PC-3 (cell line): ENCODE results near the gene NFATC1. TPM values are rescaled to one million over a fixed set of nuclear protein-coding genes. Genes with fewer than 3 reads are reported as not detected.

Experiments
- ATAC-seq: fragments of 200-7000 bp; cut with Tn5 transposase; 2 replicates; pipeline ENCODE4 v1.9.1; 2020; ENCODE audit warnings: mild to moderate bottlenecking, moderate library complexity
- BruUV-seq: library from RNA; stranded (reverse); fragments of 400-500 nt; replicated peaks from 2 replicates; lab custom pipeline; 2021; lab: Mats Ljungman, UMichigan
- CTCF ChIA-PET: fragments of 300-600 bp; sonication (Branson Sonifier 250); formaldehyde crosslinking; loops from one replicate; lab custom pipeline; 2022; ENCODE audit warnings: antibody characterized with exemption; lab: Charles Lee
- POLR2A ChIA-PET: fragments of 300-600 bp; sonication (Branson Sonifier 250); formaldehyde crosslinking; loops from one replicate; lab custom pipeline; 2022; ENCODE audit warnings: antibody characterized with exemption; ENCODE audit not compliant: unreplicated experiment; lab: Charles Lee
- DNase-seq: peaks from one replicate; pipeline ENCODE4 v3.0.0-alpha.2; 2015
- H2AFZ ChIP-seq: fragments of 300-600 bp; sonication (generic); 2 replicates; pipeline ENCODE4 v1.6.0; 2016; ENCODE audit warnings: antibody characterized with exemption, low read length
- H3F3A ChIP-seq: fragments of 300-600 bp; sonication (generic); one replicate; pipeline ENCODE4 v1.6.0; 2017; ENCODE audit warnings: antibody characterized with exemption, low read length, control low read depth, mild to moderate bottlenecking; ENCODE audit not compliant: unreplicated experiment
- H3K27ac ChIP-seq: fragments of 300-600 bp; sonication (generic); 2 replicates; pipeline ENCODE4 v1.5.1; 2016; ENCODE audit warnings: mild to moderate bottlenecking, low read length
- H3K27me3 ChIP-seq: fragments of 300-600 bp; sonication (generic); 2 replicates; pipeline ENCODE4 v1.6.1; 2016; ENCODE audit warnings: low read length, mixed read lengths
- H3K36me3 ChIP-seq: fragments of 300-600 bp; sonication (generic); 2 replicates; pipeline ENCODE4 v1.6.1; 2016; ENCODE audit warnings: low read depth, mixed run types, low read length, mixed read lengths
- H3K4me1 ChIP-seq: fragments of 300-600 bp; sonication (generic); 2 replicates; pipeline ENCODE4 v1.5.1; 2016; ENCODE audit warnings: low read length; ENCODE audit not compliant: insufficient read depth
- H3K4me2 ChIP-seq: fragments of 300-600 bp; sonication (generic); 2 replicates; pipeline ENCODE4 v1.6.0; 2016; ENCODE audit warnings: low read length
- H3K4me3 ChIP-seq: fragments of 300-600 bp; sonication (generic); 2 replicates; pipeline ENCODE4 v1.5.1; 2016; ENCODE audit warnings: mild to moderate bottlenecking, low read length, mixed read lengths
- H3K79me2 ChIP-seq: fragments of 300-600 bp; sonication (generic); 2 replicates; pipeline ENCODE4 v1.6.1; 2017; ENCODE audit warnings: low read length, mixed read lengths
- H3K9ac ChIP-seq: fragments of 300-600 bp; sonication (generic); 2 replicates; pipeline ENCODE4 v1.6.0; 2016; ENCODE audit warnings: mild to moderate bottlenecking, low read length
- H3K9me2 ChIP-seq: fragments of 300-600 bp; sonication (generic); replicated peaks from 2 replicates; pipeline ENCODE4 v1.6.1; 2016; ENCODE audit warnings: mixed run types, low read length, mixed read lengths
- H3K9me3 ChIP-seq: fragments of 300-600 bp; sonication (generic); 2 replicates; pipeline ENCODE4 v1.6.1; 2016; ENCODE audit warnings: low read length, mixed read lengths
- H4K20me1 ChIP-seq: fragments of 300-600 bp; sonication (generic); 2 replicates; pipeline ENCODE4 v1.6.1; 2016; ENCODE audit warnings: low read length, mixed read lengths
- EZH2 ChIP-seq: fragments of 300-600 bp; sonication (generic); IDR thresholded peaks from one replicate; pipeline ENCODE4 v1.6.1; 2017; ENCODE audit warnings: antibody characterized with exemption, mild to moderate bottlenecking, low read length; ENCODE audit not compliant: unreplicated experiment
- EZH2phosphoT487 ChIP-seq: fragments of 300-600 bp; sonication (generic); IDR thresholded peaks from 2 replicates; pipeline ENCODE4 v1.6.1; 2018; ENCODE audit warnings: mild to moderate bottlenecking, antibody characterized with exemption, low read length, borderline replicate concordance
- intact Hi-C: fragments of 100-400 bp; cut with micrococcal nuclease; formaldehyde crosslinking; loops from 2 replicates; pipeline ENCODE4 v1.9.0; 2023
- total RNA-seq: library from RNA; depleted of rRNA; stranded (reverse); fragments of >200 nt; gene quantifications from 2 replicates; pipeline ENCODE4 v1.2.3, GENCODE V29; 2014
- TF ChIP-seq, protein P1 (sequence below): fragments of 300-600 bp; sonication (generic); conservative IDR thresholded peaks from 2 replicates; pipeline ENCODE4 v1.5.1; 2017; ENCODE audit warnings: antibody characterized with exemption, low read depth, mild to moderate bottlenecking, low read length

Gene NFATC1
- total RNA-seq, 1 experiment from 2014 or later = 5.9 TPM

DNA sequence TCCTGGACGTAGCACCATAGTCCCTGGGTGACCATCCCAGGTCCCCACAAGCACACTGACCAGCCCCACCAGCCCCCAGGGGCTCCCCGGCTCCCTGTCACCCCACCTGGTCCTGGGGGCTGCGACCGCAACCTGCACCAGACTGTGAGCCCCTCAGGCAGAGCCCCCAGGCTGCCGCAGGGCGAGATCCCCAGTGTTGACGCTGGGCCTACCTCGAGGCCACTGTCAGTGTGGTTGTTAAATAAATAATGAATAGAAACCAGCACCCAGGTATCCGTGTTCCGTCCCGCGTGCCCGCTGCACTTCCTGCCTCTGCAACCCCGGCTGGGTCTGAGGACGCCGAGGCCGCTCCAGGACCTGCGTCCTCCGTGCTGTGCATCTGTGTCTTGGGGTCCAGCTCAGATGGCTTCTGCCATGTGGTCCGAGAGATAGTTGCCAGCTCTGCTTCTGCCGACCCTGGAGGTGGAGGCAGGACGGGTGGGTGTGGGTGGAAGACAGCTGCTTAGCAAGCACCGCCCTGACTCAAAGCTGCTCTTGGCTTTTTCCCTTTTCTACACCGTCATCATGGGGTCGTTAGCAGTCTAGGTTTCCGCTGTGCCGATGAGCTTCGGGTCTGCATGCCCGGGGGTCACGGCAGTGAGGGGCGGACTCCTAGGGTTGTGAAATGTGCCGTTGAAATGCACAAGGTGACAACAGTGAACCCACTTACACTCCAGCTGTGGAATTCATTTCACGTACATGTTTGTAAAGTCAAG is 74.2 kb downstream of the NFATC1 start:
- no peak overlapping the region for H3K4me2 ChIP-seq
- no peaks in the 10 kb centered on the region for H3K27me3 ChIP-seq
- DNase-seq (no peak), ATAC-seq (no peak)
- CTCF ChIA-PET = no interaction called here
- no peaks in the 10 kb centered on the region for H4K20me1 ChIP-seq
- TF ChIP-seq EZH2phosphoT487 (no peak), EZH2 (no peak)
- TF ChIP-seq, protein P1, sequence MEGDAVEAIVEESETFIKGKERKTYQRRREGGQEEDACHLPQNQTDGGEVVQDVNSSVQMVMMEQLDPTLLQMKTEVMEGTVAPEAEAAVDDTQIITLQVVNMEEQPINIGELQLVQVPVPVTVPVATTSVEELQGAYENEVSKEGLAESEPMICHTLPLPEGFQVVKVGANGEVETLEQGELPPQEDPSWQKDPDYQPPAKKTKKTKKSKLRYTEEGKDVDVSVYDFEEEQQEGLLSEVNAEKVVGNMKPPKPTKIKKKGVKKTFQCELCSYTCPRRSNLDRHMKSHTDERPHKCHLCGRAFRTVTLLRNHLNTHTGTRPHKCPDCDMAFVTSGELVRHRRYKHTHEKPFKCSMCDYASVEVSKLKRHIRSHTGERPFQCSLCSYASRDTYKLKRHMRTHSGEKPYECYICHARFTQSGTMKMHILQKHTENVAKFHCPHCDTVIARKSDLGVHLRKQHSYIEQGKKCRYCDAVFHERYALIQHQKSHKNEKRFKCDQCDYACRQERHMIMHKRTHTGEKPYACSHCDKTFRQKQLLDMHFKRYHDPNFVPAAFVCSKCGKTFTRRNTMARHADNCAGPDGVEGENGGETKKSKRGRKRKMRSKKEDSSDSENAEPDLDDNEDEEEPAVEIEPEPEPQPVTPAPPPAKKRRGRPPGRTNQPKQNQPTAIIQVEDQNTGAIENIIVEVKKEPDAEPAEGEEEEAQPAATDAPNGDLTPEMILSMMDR = no peak
- no peaks in the 10 kb centered on the region for H3K79me2 ChIP-seq
- H3K9ac ChIP-seq = no peak overlapping the region
- no peaks in the 10 kb centered on the region for H3K4me1 ChIP-seq
- BruUV-seq = no TSS peak
- POLR2A ChIA-PET = no interaction called here
- no peak overlapping the region for H2AFZ ChIP-seq
- no peaks in the 10 kb centered on the region for H3K36me3 ChIP-seq
- no peaks in the 10 kb centered on the region for H3K9me3 ChIP-seq
- H3F3A ChIP-seq = no peaks in the 10 kb centered on the region
- intact Hi-C loops = no loop called here
- H3K27ac ChIP-seq = no peak overlapping the region
- H3K4me3 ChIP-seq = no peak overlapping the region
- H3K9me2 ChIP-seq = no peaks in the 10 kb centered on the region

DNA sequence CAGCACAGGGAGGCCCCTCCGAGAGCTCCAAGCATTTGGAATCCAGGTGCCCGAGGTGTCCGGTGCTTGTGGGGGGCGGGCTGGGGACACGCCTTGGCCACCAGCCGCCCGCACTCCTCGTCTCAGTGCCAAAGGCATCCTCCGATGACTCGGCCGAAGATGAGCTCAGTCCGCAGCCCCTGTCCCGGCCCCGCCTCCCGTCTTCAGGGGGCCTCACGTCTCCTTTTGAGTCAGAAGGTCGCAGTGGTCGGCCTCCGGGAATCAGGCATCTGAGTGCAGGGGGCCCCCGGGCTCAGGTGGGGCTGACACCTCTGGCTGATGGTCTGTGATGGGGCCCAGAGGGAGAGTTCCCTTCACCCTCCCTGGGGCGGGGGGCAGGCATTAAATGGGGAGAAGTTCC is 74.8 kb downstream of the NFATC1 start:
- TF ChIP-seq EZH2phosphoT487 = no peak
- no peak for TF ChIP-seq EZH2
- TF ChIP-seq, protein P1 = no peak
- no peak overlapping the region for H2AFZ ChIP-seq
- H3K4me1 ChIP-seq = no peaks in the 10 kb centered on the region
- H3K9ac ChIP-seq = no peak overlapping the region
- H3F3A ChIP-seq = no peaks in the 10 kb centered on the region
- DNase-seq = no peak
- H3K27ac ChIP-seq = no peak overlapping the region
- H3K4me2 ChIP-seq = no peak overlapping the region
- CTCF ChIA-PET = no interaction called here
- ATAC-seq = no peak
- no peaks in the 10 kb centered on the region for H3K79me2 ChIP-seq
- H3K36me3 ChIP-seq = no peaks in the 10 kb centered on the region
- POLR2A ChIA-PET = no interaction called here
- H4K20me1 ChIP-seq = no peaks in the 10 kb centered on the region
- intact Hi-C loops = no loop called here
- H3K27me3 ChIP-seq = no peaks in the 10 kb centered on the region
- no peaks in the 10 kb centered on the region for H3K9me2 ChIP-seq
- no TSS peak for BruUV-seq
- no peak overlapping the region for H3K4me3 ChIP-seq
- no peaks in the 10 kb centered on the region for H3K9me3 ChIP-seq

DNA sequence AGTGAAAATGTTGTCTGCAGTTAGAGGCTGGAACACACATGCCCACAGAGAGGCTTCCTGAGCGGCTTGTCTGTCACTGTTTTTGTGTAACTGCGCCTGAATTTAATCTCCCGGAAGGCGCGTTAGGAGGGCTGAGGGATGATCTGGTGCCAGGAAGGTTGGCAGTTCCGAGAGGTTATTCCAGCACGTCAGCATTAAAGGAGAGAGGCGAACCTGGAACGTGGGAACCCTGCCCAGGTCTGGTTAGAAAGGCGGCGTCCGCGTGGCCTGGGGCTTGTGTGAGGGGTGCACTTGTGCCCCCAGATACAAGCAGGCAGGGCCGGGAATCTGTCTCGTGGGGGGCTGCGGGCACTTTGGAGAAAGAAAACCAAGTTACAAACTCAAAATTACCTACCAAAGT is 75.3 kb downstream of the NFATC1 start:
- no peaks in the 10 kb centered on the region for H4K20me1 ChIP-seq
- intact Hi-C loops = no loop called here
- H3K36me3 ChIP-seq = no peaks in the 10 kb centered on the region
- no peaks in the 10 kb centered on the region for H3K4me1 ChIP-seq
- H3K27me3 ChIP-seq = no peaks in the 10 kb centered on the region
- H3K79me2 ChIP-seq = no peaks in the 10 kb centered on the region
- POLR2A ChIA-PET = no interaction called here
- H3K9me3 ChIP-seq = no peaks in the 10 kb centered on the region
- no peak overlapping the region for H3K27ac ChIP-seq
- no peak overlapping the region for H2AFZ ChIP-seq
- H3F3A ChIP-seq = no peaks in the 10 kb centered on the region
- no peak for DNase-seq
- no peak overlapping the region for H3K9ac ChIP-seq
- CTCF ChIA-PET = no interaction called here
- H3K4me3 ChIP-seq = no peak overlapping the region
- no peak overlapping the region for H3K4me2 ChIP-seq
- BruUV-seq = no TSS peak
- TF ChIP-seq EZH2phosphoT487 (no peak), EZH2 (no peak)
- TF ChIP-seq, protein P1 = no peak
- H3K9me2 ChIP-seq = no peaks in the 10 kb centered on the region
- ATAC-seq = no peak
